Activated CD4-positive, alpha-beta T cell treated with anti-CD3 and anti-CD28 coated beads for 4 hours (primary cell): ENCODE data around the gene SLC5A12.

Experiments
- DNase-seq, 2 donors: peaks; one replicate each; pipeline ENCODE4 v3.0.0-alpha.2; 2020

Gene SLC5A12

GRCh38 chr11:26717771-26718170, 4.1 kb downstream of the SLC5A12 start:
- DNase-seq = no peak

GRCh38 chr11:26715133-26715532, 6.7 kb downstream of the SLC5A12 start:
- DNase-seq = no peak

GRCh38 chr11:26712497-26712896, 9.4 kb downstream of the SLC5A12 start:
- DNase-seq = no peak

GRCh38 chr11:26710489-26710888, 11.4 kb downstream of the SLC5A12 start:
- DNase-seq = no peak

- DNase-seq = no peak
Measured at GRCh38 chr11:26708736-26709456, 13.0 kb downstream of the SLC5A12 start.

- DNase-seq = no peak
Measured at GRCh38 chr11:26706181-26706580, 15.7 kb downstream of the SLC5A12 start.

GRCh38 chr11:26704249-26704648, 17.6 kb downstream of the SLC5A12 start:
- no peak for DNase-seq

- DNase-seq = no peak
Measured at GRCh38 chr11:26703411-26704191, 18.3 kb downstream of the SLC5A12 start.

- DNase-seq = no peak
Measured at GRCh38 chr11:26702406-26702805, 19.5 kb downstream of the SLC5A12 start.

GRCh38 chr11:26700574-26701235, 21.2 kb downstream of the SLC5A12 start:
- DNase-seq = no peak

GRCh38 chr11:26698224-26698623, 23.6 kb downstream of the SLC5A12 start:
- DNase-seq = no peak

GRCh38 chr11:26696330-26696729, 25.5 kb downstream of the SLC5A12 start:
- DNase-seq = no peak

GRCh38 chr11:26688701-26689100, 33.2 kb downstream of the SLC5A12 start:
- no peak for DNase-seq

- DNase-seq = no peak
Measured at GRCh38 chr11:26687351-26687750, 34.5 kb downstream of the SLC5A12 start.

- no peak for DNase-seq
Measured at GRCh38 chr11:26677566-26677965, 44.3 kb downstream of the SLC5A12 start.

- no peak for DNase-seq
Measured at GRCh38 chr11:26676641-26677040, 45.2 kb downstream of the SLC5A12 start.

- no peak for DNase-seq
Measured at GRCh38 chr11:26675233-26675928, 46.5 kb downstream of the SLC5A12 start.

GRCh38 chr11:26665946-26666345, 55.9 kb downstream of the SLC5A12 start:
- DNase-seq = no peak

GRCh38 chr11:26665036-26665435, 56.8 kb downstream of the SLC5A12 start:
- DNase-seq = no peak

- no peak for DNase-seq
Measured at GRCh38 chr11:26662916-26663315, 58.9 kb downstream of the SLC5A12 start.

GRCh38 chr11:26655287-26655686, 66.6 kb downstream of the SLC5A12 start:
- no peak for DNase-seq

- DNase-seq = no peak
Measured at GRCh38 chr11:26651916-26652315, 69.9 kb downstream of the SLC5A12 start.

- no peak for DNase-seq
Measured at GRCh38 chr11:26649884-26650283, 72.0 kb downstream of the SLC5A12 start.
